Endothelial cell of umbilical vein (primary cell): ENCODE results near the gene LOXL3. TPM values are rescaled to one million over a fixed set of nuclear protein-coding genes. Genes with fewer than 3 reads are reported as not detected.

Experiments used
- BruUV-seq: library from RNA; stranded (reverse); fragments of 400-500 nt; replicated peaks from 2 replicates; lab custom pipeline; 2021; lab: Mats Ljungman, UMichigan
- CTCF ChIA-PET: fragments of 300-600, 350-600 bp; sonication (Branson Sonifier 250); formaldehyde crosslinking; loops from one replicate; lab custom pipeline; 2021; ENCODE audit warnings: antibody characterized with exemption, inconsistent platforms; lab: Charles Lee
- POLR2A ChIA-PET: fragments of 300-600, 350-600 bp; sonication (Branson Sonifier 250); formaldehyde crosslinking; loops from one replicate; lab custom pipeline; 2021; ENCODE audit warnings: antibody characterized with exemption, inconsistent platforms; lab: Charles Lee
- DNase-seq: peaks from one replicate; pipeline ENCODE4 v3.0.0-alpha.2; 2011; ENCODE audit warnings: low read depth, low spot score
- FAIRE-seq: peaks from 2 replicates; lab custom pipeline; 2011; peaks lifted over from hg19 to GRCh38; lab: Jason Lieb, UNC
- H2AFZ ChIP-seq: 2 replicates; pipeline ENCODE4 v1.6.0; 2012; ENCODE audit warnings: low read depth, low read length, control low read depth, inconsistent platforms
- H3K27ac ChIP-seq: 2 replicates; pipeline ENCODE4 v1.5.1; 2011; ENCODE audit warnings: low read depth, mild to moderate bottlenecking, control low read depth, low read length, moderate library complexity; ENCODE audit not compliant: insufficient read depth
- H3K27me3 ChIP-seq, 2 experiments: 2 replicates each; pipeline versions ENCODE4 v1.6.0 to v1.6.1; 2011; ENCODE audit warnings: low read length in 2 of 2, mixed read lengths in 1 of 2; ENCODE audit not compliant: control insufficient read depth in 2 of 2, insufficient read depth in 2 of 2
- H3K36me3 ChIP-seq, 2 experiments: 2 replicates in 1 of 2; 3 replicates in 1 of 2; pipeline ENCODE4 v1.5.1; 2011; ENCODE audit warnings: low read length in 2 of 2, mild to moderate bottlenecking in 1 of 2, moderate library complexity in 1 of 2; ENCODE audit not compliant: control insufficient read depth in 2 of 2, insufficient read depth in 2 of 2; ENCODE audit errors: extremely low read depth in 1 of 2
- H3K4me1 ChIP-seq: 3 replicates; pipeline ENCODE4 v1.5.1; 2011; ENCODE audit warnings: mild to moderate bottlenecking, low read length; ENCODE audit not compliant: control insufficient read depth, insufficient read depth; ENCODE audit errors: extremely low read depth
- H3K4me2 ChIP-seq: 2 replicates; pipeline ENCODE4 v1.6.1; 2011; ENCODE audit warnings: low read length, control low read depth, mixed read lengths; ENCODE audit not compliant: insufficient read depth
- H3K4me3 ChIP-seq, 3 experiments: fragments of 200-600 bp in 1 of 3; sonication (generic), shearing (Covaris generic) in 1 of 3; replicated peaks in 1 of 3; 2 replicates each; pipeline ENCODE4 v1.5.1; 2011 to 2016; ENCODE audit warnings: control low read depth in 3 of 3, low read length in 3 of 3, mild to moderate bottlenecking in 2 of 3, inconsistent platforms in 1 of 3, low read depth in 1 of 3, moderate library complexity in 1 of 3; ENCODE audit not compliant: insufficient read depth in 1 of 3
- H3K79me2 ChIP-seq: 2 replicates; pipeline ENCODE4 v1.6.0; 2012; ENCODE audit warnings: low read length, inconsistent platforms; ENCODE audit not compliant: control insufficient read depth, insufficient read depth
- H3K9ac ChIP-seq: replicated peaks from 2 replicates; pipeline ENCODE3; 2011; ENCODE audit warnings: low read length, control low read depth; ENCODE audit not compliant: insufficient read depth; ENCODE audit errors: extremely low read depth
- H3K9me1 ChIP-seq: replicated peaks from 3 replicates; pipeline ENCODE4 v1.6.0; 2011; ENCODE audit warnings: mild to moderate bottlenecking, low read length; ENCODE audit not compliant: control insufficient read depth, insufficient read depth; ENCODE audit errors: extremely low read depth
- H3K9me3 ChIP-seq: replicated peaks from 2 replicates; pipeline ENCODE4 v1.5.1; 2012; ENCODE audit warnings: low read length, inconsistent platforms; ENCODE audit not compliant: control insufficient read depth, insufficient read depth
- H4K20me1 ChIP-seq: replicated peaks from 2 replicates; pipeline ENCODE3; 2011; ENCODE audit warnings: mild to moderate bottlenecking, low read length; ENCODE audit not compliant: control insufficient read depth, insufficient read depth; ENCODE audit errors: extremely low read depth
- EZH2 ChIP-seq: IDR thresholded peaks from 2 replicates; pipeline ENCODE4 v1.6.1; 2012; ENCODE audit warnings: borderline replicate concordance, low read depth, mild to moderate bottlenecking, moderate library complexity, low read length, inconsistent platforms; ENCODE audit not compliant: severe bottlenecking
- FOS ChIP-seq: IDR thresholded peaks from 2 replicates; pipeline ENCODE4 v1.6.1; 2011; ENCODE audit warnings: mild to moderate bottlenecking, low read length, moderate library complexity, borderline replicate concordance; ENCODE audit not compliant: insufficient read depth
- GATA2 ChIP-seq: IDR thresholded peaks from 2 replicates; pipeline ENCODE4 v1.7.0; 2011; ENCODE audit warnings: low read depth, mild to moderate bottlenecking, moderate library complexity, mixed read lengths, low read length; ENCODE audit not compliant: insufficient read length, insufficient read depth
- JUN ChIP-seq: IDR thresholded peaks from 2 replicates; pipeline ENCODE4 v1.6.1; 2011; ENCODE audit warnings: borderline replicate concordance, low read depth; ENCODE audit not compliant: insufficient read length, insufficient read depth
- MYC ChIP-seq: IDR thresholded peaks from one replicate; pipeline ENCODE4 v1.6.1; 2011; ENCODE audit warnings: mild to moderate bottlenecking, low read depth, low read length
- POLR2A ChIP-seq: IDR thresholded peaks from 2 replicates; pipeline ENCODE4 v1.6.1; 2012; ENCODE audit warnings: low read depth, mild to moderate bottlenecking, control low read depth, low read length
- POLR2AphosphoS5 ChIP-seq: IDR thresholded peaks from 2 replicates; pipeline ENCODE4 v1.6.1; 2012; ENCODE audit warnings: low read depth, mild to moderate bottlenecking, control low read depth, low read length, moderate library complexity; ENCODE audit not compliant: insufficient read depth
- dilution Hi-C: fragments of 300-500 bp; cut with MboI; formaldehyde crosslinking; loops from one replicate; pipeline ENCODE4 v1.15.0; 2019; ENCODE audit warnings: low sequenced_read_pairs; ENCODE audit not compliant: extremely low pct_ligation_motif_present
- intact Hi-C: fragments of 100-400 bp; cut with micrococcal nuclease; formaldehyde crosslinking; loops from one replicate; pipeline ENCODE4 v1.10.0; 2022
- polyA plus RNA-seq, 4 experiments: library from polyadenylated mRNA; depleted of rRNA in 3 of 4; stranded (reverse) in 3 of 4; unstranded in 1 of 4; fragments of >200 nt; gene quantifications; 2 replicates each; pipeline versions ENCODE4 v1.2.1 to v1.2.3, GENCODE V29; 2011 to 2012; ENCODE audit warnings: missing spikeins in 1 of 4
- total RNA-seq: library from RNA; stranded (reverse); gene quantifications from 2 replicates; pipeline ENCODE4 v1.2.3, GENCODE V29; 2021
- TF ChIP-seq, protein P1 (sequence below), 2 donors: IDR thresholded peaks; 1 replicate in 1 of 2; 2 replicates in 1 of 2; pipeline ENCODE4 v1.5.1; 2011; ENCODE audit warnings: low read length in 2 of 2, mild to moderate bottlenecking in 2 of 2, moderate library complexity in 2 of 2, control low read depth in 1 of 2, inconsistent platforms in 1 of 2, low read depth in 1 of 2; ENCODE audit not compliant: insufficient read depth in 1 of 2; ENCODE audit errors: extremely low read depth in 1 of 2
- TF ChIP-seq, protein P2 (sequence below): IDR thresholded peaks from 2 replicates; pipeline ENCODE4 v1.6.1; 2011; ENCODE audit not compliant: insufficient read depth, insufficient read length

Gene LOXL3
- total and polyA plus RNA-seq, 2 donors (not counting 3 experiments of a cell fraction or from before 2014, with no cell fraction given): 0.95 to 1.3 TPM

DNA sequence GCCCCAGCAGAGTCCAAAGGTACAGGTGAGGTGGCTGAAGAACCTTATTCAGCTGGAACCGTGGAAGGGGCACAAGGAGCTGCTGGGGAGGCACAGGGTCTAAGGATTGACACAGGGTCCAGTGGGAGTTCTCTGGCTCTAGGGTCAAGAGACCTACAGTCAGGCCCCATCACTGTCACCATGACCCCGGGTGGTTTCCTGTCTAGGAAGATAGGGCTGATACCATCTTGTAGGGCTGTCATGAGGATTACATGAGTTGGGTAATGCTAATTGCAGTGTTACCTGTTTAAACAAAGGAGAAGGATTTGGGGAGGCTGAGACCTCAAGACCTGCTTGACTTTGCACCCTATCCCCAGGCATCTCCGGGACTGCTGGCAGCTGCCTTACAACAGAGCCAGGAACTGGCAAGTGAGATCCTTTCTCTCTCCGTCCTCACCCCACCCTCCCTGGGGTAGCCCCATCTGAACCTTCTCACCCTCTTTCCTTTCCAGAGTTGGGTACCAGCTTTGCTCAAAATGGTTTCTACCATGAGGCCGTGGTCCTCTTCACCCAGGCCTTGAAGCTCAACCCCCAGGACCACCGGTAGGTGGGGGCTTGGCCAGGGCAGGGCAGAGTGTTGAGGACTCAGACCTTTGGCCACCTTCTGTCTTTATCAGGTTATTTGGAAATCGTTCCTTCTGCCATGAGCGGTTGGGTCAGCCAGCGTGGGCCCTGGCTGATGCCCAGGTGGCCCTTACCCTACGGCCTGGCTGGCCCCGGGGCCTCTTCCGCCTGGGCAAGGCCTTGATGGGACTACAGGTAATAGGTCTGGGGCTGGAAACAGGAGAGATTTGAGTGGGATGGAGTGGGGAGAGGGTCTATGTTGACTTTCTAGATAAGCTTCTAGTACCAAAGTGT, 61.8 kb downstream of the LOXL3 start:
- FAIRE-seq (no peak), DNase-seq (no peak)
- BruUV-seq: no TSS peak
- ChIA-PET CTCF (no interaction called here), POLR2A (no interaction called here)
- Histone ChIP-seq H3K4me2 (no peak overlapping the region), H3K27me3 (peaks cover 0 to 1% of the 10 kb centered on the region in 2 experiments), H3K9ac (no peak overlapping the region), H3K79me2 (no peaks in the 10 kb centered on the region), H3K4me1 (peaks cover 5% of the 10 kb centered on the region), H3K4me3 (no peak overlapping the region), H3K27ac (no peak overlapping the region), H3K9me3 (no peaks in the 10 kb centered on the region), H2AFZ (no peak overlapping the region), H3K9me1 (no peaks in the 10 kb centered on the region), H4K20me1 (no peaks in the 10 kb centered on the region), H3K36me3 (peaks cover 3 to 14% of the 10 kb centered on the region in 2 experiments)
- no peak for TF ChIP-seq POLR2AphosphoS5
- TF ChIP-seq EZH2: no peak
- TF ChIP-seq, protein P1, sequence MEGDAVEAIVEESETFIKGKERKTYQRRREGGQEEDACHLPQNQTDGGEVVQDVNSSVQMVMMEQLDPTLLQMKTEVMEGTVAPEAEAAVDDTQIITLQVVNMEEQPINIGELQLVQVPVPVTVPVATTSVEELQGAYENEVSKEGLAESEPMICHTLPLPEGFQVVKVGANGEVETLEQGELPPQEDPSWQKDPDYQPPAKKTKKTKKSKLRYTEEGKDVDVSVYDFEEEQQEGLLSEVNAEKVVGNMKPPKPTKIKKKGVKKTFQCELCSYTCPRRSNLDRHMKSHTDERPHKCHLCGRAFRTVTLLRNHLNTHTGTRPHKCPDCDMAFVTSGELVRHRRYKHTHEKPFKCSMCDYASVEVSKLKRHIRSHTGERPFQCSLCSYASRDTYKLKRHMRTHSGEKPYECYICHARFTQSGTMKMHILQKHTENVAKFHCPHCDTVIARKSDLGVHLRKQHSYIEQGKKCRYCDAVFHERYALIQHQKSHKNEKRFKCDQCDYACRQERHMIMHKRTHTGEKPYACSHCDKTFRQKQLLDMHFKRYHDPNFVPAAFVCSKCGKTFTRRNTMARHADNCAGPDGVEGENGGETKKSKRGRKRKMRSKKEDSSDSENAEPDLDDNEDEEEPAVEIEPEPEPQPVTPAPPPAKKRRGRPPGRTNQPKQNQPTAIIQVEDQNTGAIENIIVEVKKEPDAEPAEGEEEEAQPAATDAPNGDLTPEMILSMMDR (IDR thresholded peaks at IDR 0.05; ENCODE audit: extremely low read depth in 1 of 2, insufficient read depth in 1 of 2, low read depth in 1 of 2, low read length in 2 of 2): no peak
- no peak for TF ChIP-seq JUN
- no peak for TF ChIP-seq GATA2
- no peak for TF ChIP-seq MYC
- no peak for TF ChIP-seq POLR2A
- TF ChIP-seq, protein P2, sequence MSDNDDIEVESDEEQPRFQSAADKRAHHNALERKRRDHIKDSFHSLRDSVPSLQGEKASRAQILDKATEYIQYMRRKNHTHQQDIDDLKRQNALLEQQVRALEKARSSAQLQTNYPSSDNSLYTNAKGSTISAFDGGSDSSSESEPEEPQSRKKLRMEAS: no peak
- no peak for TF ChIP-seq FOS
- dilution Hi-C loops: no loop called here
- intact Hi-C loops: no loop called here
